HG02885 (cell line): ENCODE measurements around the gene GH1.
"Not testable (repeated sequence)": the region's sequence is repeated elsewhere in the genome, so short reads cannot be mapped to it uniquely, and the experiment has no call there.

Experiments
- ATAC-seq: cut with Tn5 transposase; IDR thresholded peaks from one replicate; pipeline ENCODE4 v1.9.1; 2021; ENCODE audit warnings: mild to moderate bottlenecking; ENCODE audit not compliant: unreplicated experiment, poor library complexity

Gene GH1

DNA sequence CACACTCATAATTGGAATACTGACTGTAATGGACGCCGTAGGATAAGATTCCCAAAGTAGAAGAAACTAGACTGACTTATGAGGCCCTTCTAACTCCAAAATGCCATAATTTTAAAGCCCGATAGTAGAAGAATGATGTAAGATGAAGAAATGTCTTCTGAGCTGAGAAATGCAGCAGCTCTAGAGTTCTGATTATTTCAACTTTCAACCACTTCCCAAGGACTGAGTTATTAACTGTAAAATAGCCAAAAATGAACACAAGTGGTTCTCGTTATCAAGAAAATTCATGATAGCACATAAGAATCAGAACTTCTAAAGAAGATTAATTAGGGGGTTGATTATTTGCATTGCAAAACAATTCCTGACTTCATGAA is 48.4 kb downstream of the GH1 start:
- ATAC-seq: not testable (repeated sequence)

DNA sequence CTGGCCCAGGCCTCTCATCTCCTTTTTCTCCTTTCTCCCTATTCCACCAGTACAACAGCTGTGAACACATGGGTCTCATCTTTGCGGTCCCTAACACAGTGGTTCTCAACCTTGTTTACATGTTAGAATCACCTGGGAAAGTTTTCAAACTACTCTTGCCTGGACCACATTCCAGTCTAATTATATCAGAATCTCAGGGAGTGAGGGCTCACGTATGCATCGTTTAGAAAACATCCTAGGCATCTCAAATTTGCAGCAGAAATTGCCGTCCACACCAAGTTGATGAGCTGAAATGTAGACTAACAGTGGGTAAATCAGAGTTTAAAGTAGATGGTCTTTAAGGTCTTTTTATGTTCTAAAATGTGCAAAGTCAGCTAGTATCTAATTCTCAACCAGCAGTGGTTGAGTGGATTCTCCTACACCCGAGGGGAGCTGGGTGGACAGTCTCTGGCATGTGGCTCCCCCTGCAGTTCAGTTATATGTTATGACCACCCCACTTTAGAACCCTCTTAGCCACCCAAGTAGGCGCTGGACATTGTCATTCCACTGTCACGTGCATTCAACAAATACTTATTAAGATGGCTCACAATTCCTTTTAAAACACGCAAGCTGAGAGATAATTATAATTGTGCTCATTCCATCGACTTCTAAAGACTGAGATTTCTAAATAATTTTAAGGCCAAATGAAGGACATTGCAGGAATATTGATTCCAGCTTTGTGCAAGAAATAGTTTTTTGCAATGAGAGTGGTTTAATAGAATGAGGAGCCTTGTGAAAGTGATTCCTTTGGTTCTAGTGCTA is 48.9 kb downstream of the GH1 start:
- not testable (repeated sequence) for ATAC-seq
